ENCODE results near the gene SOX5.
"Not testable (repeated sequence)": the region's sequence is repeated elsewhere in the genome, so short reads cannot be mapped to it uniquely, and the experiment has no call there.

SOX5 gene

GRCh38 chr12:23729359-23729758 lies 220.1 kb downstream of the SOX5 start:
- no peak overlapping the region for H3K27ac Mint-ChIP-seq
- peaks cover 3% of the 10 kb centered on the region for H3K27me3 Mint-ChIP-seq (ENCODE audit: low read depth)
- no peaks in the 10 kb centered on the region for H3K9me3 Mint-ChIP-seq
- TF ChIP-seq CTCF (IDR thresholded peaks at IDR 0.05; ENCODE audit: unreplicated experiment in 3 of 3): no peak
- no peak overlapping the region for H3K4me3 Mint-ChIP-seq
- no peaks in the 10 kb centered on the region for H3K4me1 Mint-ChIP-seq
- H3K36me3 Mint-ChIP-seq (ENCODE audit: low read depth): peaks cover 39% of the 10 kb centered on the region

- H3K27me3 Mint-ChIP-seq (ENCODE audit: low read depth): peaks cover 3% of the 10 kb centered on the region
- H3K27ac Mint-ChIP-seq: no peak overlapping the region
- no peaks in the 10 kb centered on the region for H3K4me1 Mint-ChIP-seq
- H3K36me3 Mint-ChIP-seq (ENCODE audit: low read depth): peaks cover 30% of the 10 kb centered on the region
- no peak for TF ChIP-seq CTCF (IDR thresholded peaks at IDR 0.05; ENCODE audit: unreplicated experiment in 3 of 3)
- no peak overlapping the region for H3K4me3 Mint-ChIP-seq
- H3K9me3 Mint-ChIP-seq: no peaks in the 10 kb centered on the region
Observed at GRCh38 chr12:23726646-23727045, 222.8 kb downstream of the SOX5 start.

GRCh38 chr12:23722655-23723054 lies 226.8 kb downstream of the SOX5 start:
- no peak for TF ChIP-seq CTCF (IDR thresholded peaks at IDR 0.05; ENCODE audit: unreplicated experiment in 3 of 3)
- no peak overlapping the region for H3K27ac Mint-ChIP-seq
- H3K4me3 Mint-ChIP-seq: no peak overlapping the region

GRCh38 chr12:23721268-23721667 lies 228.2 kb downstream of the SOX5 start:
- Mint-ChIP-seq H3K27me3 (ENCODE audit: low read depth) (no peaks in the 10 kb centered on the region), H3K4me3 (no peak overlapping the region), H3K27ac (no peak overlapping the region), H3K36me3 (ENCODE audit: low read depth) (peaks cover 14% of the 10 kb centered on the region), H3K9me3 (no peaks in the 10 kb centered on the region), H3K4me1 (no peaks in the 10 kb centered on the region)
- TF ChIP-seq CTCF (IDR thresholded peaks at IDR 0.05; ENCODE audit: unreplicated experiment in 3 of 3): no peak

More at GRCh38 chr12:23722655-23723054, 226.8 kb downstream of the SOX5 start:
- no peaks in the 10 kb centered on the region for H3K9me3 Mint-ChIP-seq
- no peaks in the 10 kb centered on the region for H3K27me3 Mint-ChIP-seq (ENCODE audit: low read depth)
- H3K4me1 Mint-ChIP-seq: no peaks in the 10 kb centered on the region
- peaks cover 16% of the 10 kb centered on the region for H3K36me3 Mint-ChIP-seq (ENCODE audit: low read depth)

- Mint-ChIP-seq H3K4me1 (peaks cover 6% of the 10 kb centered on the region), H3K4me3 (no peak overlapping the region), H3K9me3 (no peaks in the 10 kb centered on the region), H3K27ac (no peak overlapping the region), H3K36me3 (ENCODE audit: low read depth) (no peaks in the 10 kb centered on the region), H3K27me3 (ENCODE audit: low read depth) (no peaks in the 10 kb centered on the region)
- TF ChIP-seq CTCF (IDR thresholded peaks at IDR 0.05; ENCODE audit: unreplicated experiment in 3 of 3): no peak
Observed at GRCh38 chr12:23719493-23719892, 230.0 kb downstream of the SOX5 start.

GRCh38 chr12:23710361-23710760 lies 239.1 kb downstream of the SOX5 start:
- not testable (repeated sequence) for H3K4me3 Mint-ChIP-seq; H3K4me1 Mint-ChIP-seq; H3K36me3 Mint-ChIP-seq (ENCODE audit: low read depth); H3K27ac Mint-ChIP-seq; H3K9me3 Mint-ChIP-seq; H3K27me3 Mint-ChIP-seq (ENCODE audit: low read depth)
